HG02610 (cell line): Measurements from ENCODE around the gene LRP4.
"Not testable (repeated sequence)": the region's sequence is repeated elsewhere in the genome, so short reads cannot be mapped to it uniquely, and the experiment has no call there.

Experiments used
- ATAC-seq: cut with Tn5 transposase; IDR thresholded peaks from one replicate; pipeline ENCODE4 v1.9.1; 2021; ENCODE audit warnings: mild to moderate bottlenecking, moderate library complexity; ENCODE audit not compliant: unreplicated experiment

Gene LRP4

GRCh38 chr11:46928701-46929100 lies 10.4 kb upstream of the LRP4 start:
- not testable (repeated sequence) for ATAC-seq

DNA sequence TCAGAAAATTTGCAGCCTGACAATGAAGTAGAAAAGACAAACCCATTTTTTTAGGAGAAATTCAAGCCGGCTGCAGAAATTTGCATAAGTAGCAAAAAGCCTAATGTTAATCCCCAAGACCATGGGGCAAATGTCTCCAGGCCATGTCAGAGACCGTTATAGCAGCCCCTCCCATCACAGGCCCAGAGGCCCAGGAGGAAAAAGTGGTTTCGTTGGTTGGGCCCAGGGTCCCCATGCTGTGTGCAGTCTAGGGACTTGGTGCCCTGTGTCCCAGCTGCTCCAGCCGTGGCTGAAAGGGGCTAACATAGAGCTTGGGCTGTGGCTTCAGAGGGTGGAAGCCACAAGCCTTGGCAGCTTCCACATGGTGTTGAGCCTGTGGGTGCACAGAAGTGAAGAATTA lies 9.6 kb upstream of the LRP4 start:
- not testable (repeated sequence) for ATAC-seq

- no peak for ATAC-seq
Measured at GRCh38 chr11:46920755-46921154, 2.4 kb upstream of the LRP4 start.

DNA sequence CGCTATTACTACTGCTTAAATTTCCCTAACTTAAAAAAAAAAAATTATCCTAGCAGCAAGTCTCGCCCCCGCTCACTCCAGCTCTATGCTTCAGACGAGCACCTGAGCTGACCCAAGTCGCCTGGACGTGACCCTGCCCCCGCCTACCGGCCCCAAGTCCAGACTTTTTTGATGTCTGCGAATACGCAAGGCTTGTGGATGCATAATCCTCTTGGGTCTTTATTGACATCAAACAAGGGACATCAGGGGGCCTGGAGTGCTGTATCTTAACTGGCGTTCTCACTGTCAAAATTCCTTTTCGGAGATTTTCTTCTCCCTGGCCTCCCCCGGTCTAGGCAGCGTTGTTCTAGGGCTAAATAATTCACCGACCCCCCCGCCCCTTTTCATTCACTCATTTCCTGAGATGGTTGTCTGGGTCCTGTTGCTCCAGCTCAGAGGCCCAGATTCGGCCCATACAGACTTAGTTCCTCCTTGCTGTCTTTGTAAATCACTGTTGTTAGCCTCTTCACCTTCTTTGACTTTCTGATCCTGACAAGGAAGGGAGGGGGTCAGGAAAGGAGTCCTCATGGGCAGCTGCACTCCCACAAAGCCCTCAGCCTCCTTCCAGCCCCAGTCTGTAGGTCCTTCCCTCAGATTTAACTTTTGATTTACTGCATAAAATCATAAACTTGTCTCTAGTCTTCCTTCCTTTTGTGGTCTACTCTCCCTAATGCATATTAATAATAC lies 601 bp upstream of the LRP4 start:
- no peak for ATAC-seq

GRCh38 chr11:46917762-46918082 lies 628 bp downstream of the LRP4 start:
- no peak for ATAC-seq

GRCh38 chr11:46917109-46917761 lies 1.1 kb downstream of the LRP4 start:
- ATAC-seq, result no peak

- no peak for ATAC-seq
Measured at GRCh38 chr11:46916286-46917108, 1.9 kb downstream of the LRP4 start.

GRCh38 chr11:46914910-46915309 lies 3.4 kb downstream of the LRP4 start:
- no peak for ATAC-seq

DNA sequence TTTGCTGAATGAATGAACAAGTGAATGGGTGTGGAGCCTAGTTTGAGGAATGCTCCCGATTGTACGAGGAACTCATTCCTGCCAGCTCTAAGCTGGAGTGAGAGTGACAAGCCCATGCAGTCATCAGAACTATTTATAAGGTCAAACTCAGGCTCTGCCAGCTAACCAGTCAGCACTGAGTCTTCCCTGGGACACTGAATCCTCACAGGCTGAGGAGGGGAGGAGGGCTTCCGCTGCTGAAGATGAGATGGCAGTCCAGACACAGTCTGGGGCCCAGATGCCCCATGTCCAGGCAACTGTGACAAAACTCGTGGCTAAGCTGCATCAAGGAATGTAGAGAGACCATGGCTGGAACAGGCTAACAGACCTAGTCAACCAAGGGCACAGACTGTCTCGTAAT lies 4.0 kb downstream of the LRP4 start:
- no peak for ATAC-seq

GRCh38 chr11:46913484-46913883 lies 4.9 kb downstream of the LRP4 start:
- no peak for ATAC-seq

GRCh38 chr11:46912526-46913150 lies 5.7 kb downstream of the LRP4 start:
- ATAC-seq, result no peak

DNA sequence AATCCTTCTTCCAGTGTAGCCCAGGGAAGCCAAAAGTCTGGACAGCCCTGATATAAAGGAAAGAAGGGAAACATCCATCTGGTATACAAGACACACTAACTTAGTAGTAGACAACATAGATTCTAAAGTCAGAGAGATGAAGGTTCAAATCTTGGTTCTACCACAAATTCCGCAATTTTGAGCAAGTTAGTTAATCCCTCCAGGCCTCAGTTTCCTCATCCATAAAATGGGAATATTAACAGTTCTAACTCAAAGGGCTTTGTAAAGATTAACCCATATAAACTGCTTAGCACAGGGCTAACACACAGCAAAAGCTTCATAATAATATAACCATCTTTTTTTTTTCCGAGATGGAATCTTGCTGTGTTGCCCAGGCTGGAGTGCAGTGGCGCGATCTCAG lies 10.7 kb downstream of the LRP4 start:
- no peak for ATAC-seq

GRCh38 chr11:46906609-46907041 lies 11.7 kb downstream of the LRP4 start:
- ATAC-seq, result no peak

DNA sequence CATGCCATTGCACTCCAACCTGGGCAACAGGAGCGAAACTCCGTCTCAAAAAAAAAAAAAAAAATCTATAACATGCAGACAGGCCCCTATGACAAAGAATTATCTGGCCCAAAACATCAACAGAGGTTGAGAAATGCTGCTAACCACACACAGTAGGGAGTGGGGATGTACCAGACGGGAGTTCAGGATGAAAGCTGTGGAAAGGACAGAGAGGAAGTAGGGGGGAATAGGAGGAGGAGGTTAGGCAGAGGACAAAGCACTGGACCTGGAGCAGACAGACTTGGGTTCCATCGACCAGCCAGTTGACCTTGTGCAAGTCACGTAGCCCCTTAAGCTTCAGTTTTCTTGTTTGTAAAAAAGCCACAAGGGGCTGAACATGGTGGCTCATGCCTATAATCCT lies 12.5 kb downstream of the LRP4 start:
- ATAC-seq, result no peak

- no peak for ATAC-seq
Measured at GRCh38 chr11:46903846-46904245, 14.5 kb downstream of the LRP4 start.

GRCh38 chr11:46902694-46903093 lies 15.7 kb downstream of the LRP4 start:
- no peak for ATAC-seq

DNA sequence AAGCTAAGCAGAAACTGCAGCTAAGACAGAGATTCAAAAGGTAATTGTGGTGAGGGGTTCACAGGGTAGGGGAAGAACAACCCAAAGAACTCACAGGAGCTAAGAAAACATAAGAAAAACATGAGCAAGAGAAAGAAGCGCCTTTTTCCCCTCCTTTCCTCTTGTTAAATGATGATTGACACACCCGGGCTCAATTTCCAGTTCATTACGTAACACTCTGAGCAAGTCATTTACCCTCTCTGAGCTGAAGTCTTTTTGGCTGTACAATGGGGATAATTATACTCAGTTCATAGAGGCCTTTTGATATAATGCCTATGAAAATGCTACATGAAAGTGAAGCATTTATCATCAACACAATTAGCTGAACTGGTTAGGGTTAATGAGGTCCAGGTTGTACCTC lies 17.2 kb downstream of the LRP4 start:
- ATAC-seq, result no peak

DNA sequence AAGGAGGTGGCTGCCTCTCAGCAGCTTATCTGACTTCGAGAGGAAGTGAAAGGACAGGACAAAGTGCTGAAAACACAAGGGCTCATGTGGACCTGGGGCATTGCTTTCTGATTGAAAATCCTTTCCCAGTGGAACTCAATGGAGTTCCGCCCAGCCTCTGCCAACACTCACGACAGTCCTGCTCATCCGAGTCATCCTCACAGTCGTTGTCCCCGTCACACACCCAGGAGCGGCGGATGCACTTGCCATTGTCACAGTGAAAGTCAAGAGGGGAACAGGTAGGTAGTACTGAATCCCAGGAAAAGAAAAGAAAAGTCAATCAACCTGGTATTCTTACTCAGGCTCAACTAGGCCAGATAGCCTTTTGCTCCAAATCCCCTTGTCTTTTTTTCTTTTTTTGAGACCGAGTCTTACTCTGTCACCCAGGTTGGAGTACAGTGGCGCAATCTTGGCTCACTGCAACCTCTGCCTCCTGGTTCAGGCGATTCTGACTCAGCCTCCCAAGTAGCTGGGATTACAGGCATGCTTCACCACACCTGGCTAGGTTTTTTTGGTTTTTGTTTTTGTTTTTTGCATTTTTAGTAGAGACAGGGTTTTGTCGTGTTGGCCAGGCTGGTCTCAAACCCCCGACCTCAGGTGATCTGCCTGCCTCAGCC lies 18.1 kb downstream of the LRP4 start:
- no peak for ATAC-seq

- ATAC-seq, result no peak
Measured at GRCh38 chr11:46899501-46900025, 18.8 kb downstream of the LRP4 start.

DNA sequence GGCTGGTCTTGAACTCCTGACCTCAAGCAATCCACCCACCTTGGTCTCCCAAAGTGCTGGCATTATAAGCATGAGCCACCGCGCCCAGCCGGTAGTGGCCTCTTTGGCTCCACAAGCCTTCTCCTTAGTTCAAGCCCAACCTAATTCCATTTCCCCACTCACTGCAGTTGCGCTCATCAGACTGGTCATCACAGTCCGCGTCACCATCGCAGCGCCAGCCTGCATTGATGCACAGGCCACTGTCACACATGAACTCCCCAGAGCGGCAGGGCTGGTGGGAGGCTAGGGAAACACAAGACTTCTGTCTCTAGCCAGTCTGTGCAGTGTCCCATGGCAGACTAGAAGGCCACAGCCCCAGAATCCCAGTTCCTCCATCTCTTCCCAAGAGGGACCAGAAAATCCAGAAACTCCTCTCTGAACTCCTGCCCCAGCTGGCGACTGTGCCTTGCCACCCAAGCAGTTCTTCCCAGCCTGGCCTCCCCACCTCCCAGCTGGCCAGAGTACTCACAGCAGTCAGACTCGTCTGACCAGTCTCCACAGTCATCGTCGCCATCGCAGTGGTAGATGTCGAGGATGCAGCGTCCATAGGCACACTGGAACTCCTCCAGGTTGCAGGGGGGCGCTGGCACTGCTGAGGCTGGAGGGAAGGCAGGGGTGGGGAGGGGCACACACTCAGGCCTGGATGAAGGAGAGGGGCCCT lies 19.8 kb downstream of the LRP4 start:
- ATAC-seq, result no peak
